Fibroblast of lung (primary cell): ENCODE data around the gene PLEKHJ1. TPM values are rescaled to one million over a fixed set of nuclear protein-coding genes. Genes with fewer than 3 reads are reported as not detected.

ENCODE experiments used
- DNase-seq, 2 donors: peaks; one replicate each; pipeline versions ENCODE4 v3.0.0 to v3.0.0-alpha.2; 2010; ENCODE audit warnings: low read depth in 2 of 2
- H2AFZ ChIP-seq: 2 replicates; pipeline ENCODE4 v1.5.1; 2012; ENCODE audit warnings: low read length, control low read depth, inconsistent platforms
- H3K27ac ChIP-seq: 2 replicates; pipeline ENCODE4 v1.5.1; 2011; ENCODE audit warnings: low read length, control low read depth; ENCODE audit not compliant: insufficient read depth
- H3K27me3 ChIP-seq: 2 replicates; pipeline ENCODE4 v1.5.1; 2011; ENCODE audit warnings: mild to moderate bottlenecking, low read length; ENCODE audit not compliant: control insufficient read depth, insufficient read depth
- H3K36me3 ChIP-seq: 2 replicates; pipeline ENCODE4 v1.5.1; 2011; ENCODE audit warnings: low read length; ENCODE audit not compliant: control insufficient read depth, insufficient read depth
- H3K4me1 ChIP-seq: 2 replicates; pipeline ENCODE4 v1.5.1; 2011; ENCODE audit warnings: low read length; ENCODE audit not compliant: control insufficient read depth, insufficient read depth; ENCODE audit errors: extremely low read depth
- H3K4me2 ChIP-seq: 2 replicates; pipeline ENCODE4 v1.5.1; 2011; ENCODE audit warnings: low read length, control low read depth; ENCODE audit not compliant: insufficient read depth; ENCODE audit errors: extremely low read depth
- H3K4me3 ChIP-seq, 4 experiments: fragments of 200-600 bp in 1 of 4; sonication (generic) in 1 of 4; replicated peaks in 1 of 4; 2 replicates each; pipeline ENCODE4 v1.5.1; 2011 to 2016; ENCODE audit warnings: low read length in 4 of 4, low read depth in 3 of 4, mild to moderate bottlenecking in 3 of 4, control low read depth in 2 of 4, inconsistent platforms in 1 of 4, mixed read lengths in 1 of 4; ENCODE audit not compliant: insufficient read depth in 1 of 4; ENCODE audit errors: control extremely low read depth in 1 of 4
- H3K79me2 ChIP-seq: 2 replicates; pipeline ENCODE4 v1.5.1; 2012; ENCODE audit warnings: mild to moderate bottlenecking, low read length, inconsistent platforms; ENCODE audit not compliant: control insufficient read depth, insufficient read depth
- H3K9ac ChIP-seq: 2 replicates; pipeline ENCODE4 v1.5.1; 2011; ENCODE audit warnings: mild to moderate bottlenecking, low read length, control low read depth; ENCODE audit not compliant: insufficient read depth
- H3K9me3 ChIP-seq: 2 replicates; pipeline ENCODE4 v1.5.1; 2012; ENCODE audit warnings: low read depth, low read length; ENCODE audit not compliant: control insufficient read depth, insufficient read depth
- H4K20me1 ChIP-seq: 2 replicates; pipeline ENCODE4 v1.5.1; 2011; ENCODE audit warnings: low read length; ENCODE audit not compliant: control insufficient read depth, insufficient read depth; ENCODE audit errors: extremely low read depth
- CTCF ChIP-seq, 2 donors: IDR thresholded peaks in 1 of 2; conservative IDR thresholded peaks in 1 of 2; 1 replicate in 1 of 2; 2 replicates in 1 of 2; pipeline ENCODE4 v1.5.1; 2011 to 2012; ENCODE audit warnings: low read length in 2 of 2, control low read depth in 1 of 2, inconsistent platforms in 1 of 2, low read depth in 1 of 2, mild to moderate bottlenecking in 1 of 2
- EZH2 ChIP-seq: IDR thresholded peaks from 2 replicates; pipeline ENCODE4 v1.5.1; 2012; ENCODE audit warnings: low read length, control low read depth, mild to moderate bottlenecking; ENCODE audit errors: missing control alignments
- polyA plus RNA-seq, 2 donors: library from polyadenylated mRNA; depleted of rRNA in 1 of 2; stranded (reverse) in 1 of 2; unstranded in 1 of 2; fragments of >200 nt; gene quantifications; 2 replicates each; pipeline ENCODE4 v1.2.1, GENCODE V29; 2011 to 2012; ENCODE audit warnings: missing spikeins in 1 of 2
- total RNA-seq: library from RNA; depleted of rRNA; stranded (reverse); fragments of >200 nt; gene quantifications from 2 replicates; pipeline ENCODE4 v1.2.1, GENCODE V29; 2014

Gene PLEKHJ1
- total and polyA plus RNA-seq, 2 donors (not counting 1 experiment from before 2014, with no cell fraction given) = 34.9 to 61.3 TPM

GRCh38 chr19:2225415-2226050 is 10.6 kb downstream of the PLEKHJ1 start:
- H3K27me3 ChIP-seq = no peaks in the 10 kb centered on the region
- H3K79me2 ChIP-seq = no peaks in the 10 kb centered on the region
- H3K36me3 ChIP-seq = peaks cover 41% of the 10 kb centered on the region
- no peaks in the 10 kb centered on the region for H3K4me1 ChIP-seq
- TF ChIP-seq EZH2 (no peak), CTCF (conservative IDR thresholded peaks at IDR 0.05 in 1 of 2, IDR thresholded peaks at IDR 0.05 in 1 of 2; ENCODE audit: low read depth in 1 of 2, low read length in 2 of 2) (no peak)
- no peaks in the 10 kb centered on the region for H4K20me1 ChIP-seq
- H3K9ac ChIP-seq = no peak overlapping the region
- no peak overlapping the region for H3K27ac ChIP-seq
- H3K9me3 ChIP-seq = no peaks in the 10 kb centered on the region
- no peak overlapping the region for H3K4me2 ChIP-seq
- H2AFZ ChIP-seq = no peak overlapping the region
- no peak for DNase-seq
- H3K4me3 ChIP-seq = no peak overlapping the region

- H3K4me3 ChIP-seq = no peak overlapping the region
- TF ChIP-seq EZH2 = no peak
- no peak for TF ChIP-seq CTCF (conservative IDR thresholded peaks at IDR 0.05 in 1 of 2, IDR thresholded peaks at IDR 0.05 in 1 of 2; ENCODE audit: low read depth in 1 of 2, low read length in 2 of 2)
- no peak overlapping the region for H3K27ac ChIP-seq
- no peaks in the 10 kb centered on the region for H4K20me1 ChIP-seq
- no peak for DNase-seq
- no peaks in the 10 kb centered on the region for H3K27me3 ChIP-seq
- peaks cover 3% of the 10 kb centered on the region for H3K79me2 ChIP-seq
- H3K36me3 ChIP-seq = peaks cover 47% of the 10 kb centered on the region
- no peak overlapping the region for H3K9ac ChIP-seq
- H3K4me2 ChIP-seq = no peak overlapping the region
- H3K9me3 ChIP-seq = no peaks in the 10 kb centered on the region
- no peaks in the 10 kb centered on the region for H3K4me1 ChIP-seq
- no peak overlapping the region for H2AFZ ChIP-seq
Observed at GRCh38 chr19:2224754-2225349, 11.3 kb downstream of the PLEKHJ1 start.

GRCh38 chr19:2223959-2224358 is 12.2 kb downstream of the PLEKHJ1 start:
- Histone ChIP-seq H3K4me3 (no peak overlapping the region), H4K20me1 (no peaks in the 10 kb centered on the region), H3K4me1 (no peaks in the 10 kb centered on the region), H3K9me3 (no peaks in the 10 kb centered on the region), H2AFZ (no peak overlapping the region), H3K4me2 (no peak overlapping the region), H3K36me3 (peaks cover 43% of the 10 kb centered on the region), H3K27ac (no peak overlapping the region), H3K27me3 (no peaks in the 10 kb centered on the region), H3K79me2 (peaks cover 4% of the 10 kb centered on the region), H3K9ac (no peak overlapping the region)
- no peak for DNase-seq
- TF ChIP-seq CTCF (conservative IDR thresholded peaks at IDR 0.05 in 1 of 2, IDR thresholded peaks at IDR 0.05 in 1 of 2; ENCODE audit: low read depth in 1 of 2, low read length in 2 of 2) (no peak), EZH2 (no peak)
